Neural progenitor cell (in vitro differentiated cells): Measurements from ENCODE around the gene CCR7. TPM values are rescaled to one million over a fixed set of nuclear protein-coding genes. Genes with fewer than 3 reads are reported as not detected.

Experiments
- DNase-seq: peaks from one replicate; pipeline ENCODE4 v3.0.0-alpha.2; 2016; ENCODE audit warnings: low spot score
- H2AFZ ChIP-seq: fragments of 200-600 bp; sonication (generic); replicated peaks from 2 replicates; pipeline ENCODE4 v1.6.1; 2016; ENCODE audit warnings: antibody characterized with exemption
- H3F3A ChIP-seq: fragments of 200-600 bp; sonication (generic); 2 replicates; pipeline ENCODE4 v1.6.1; 2016; ENCODE audit warnings: antibody characterized with exemption, low read depth
- H3K27ac ChIP-seq: fragments of 200-600 bp; sonication (generic); 2 replicates; pipeline ENCODE4 v1.5.1; 2016; ENCODE audit warnings: mild to moderate bottlenecking
- H3K27me3 ChIP-seq: fragments of 200-600 bp; sonication (generic); 2 replicates; pipeline ENCODE4 v1.6.1; 2016; ENCODE audit warnings: mild to moderate bottlenecking, moderate library complexity
- H3K36me3 ChIP-seq: fragments of 200-600 bp; sonication (generic); 2 replicates; pipeline ENCODE4 v1.5.1; 2016
- H3K4me1 ChIP-seq: fragments of 200-600 bp; sonication (generic); 2 replicates; pipeline ENCODE4 v1.6.1; 2016; ENCODE audit warnings: mixed run types
- H3K4me2 ChIP-seq: fragments of 200-600 bp; sonication (generic); 2 replicates; pipeline ENCODE4 v1.6.1; 2016
- H3K4me3 ChIP-seq: fragments of 200-600 bp; sonication (generic); 2 replicates; pipeline ENCODE4 v1.5.1; 2016
- H3K79me2 ChIP-seq: fragments of 200-600 bp; sonication (generic); 2 replicates; pipeline ENCODE4 v1.6.1; 2016; ENCODE audit warnings: low read depth
- H3K9ac ChIP-seq: fragments of 200-600 bp; sonication (generic); 2 replicates; pipeline ENCODE4 v1.6.1; 2016
- H3K9me3 ChIP-seq: fragments of 200-600 bp; sonication (generic); 2 replicates; pipeline ENCODE4 v1.5.1; 2016; ENCODE audit warnings: low read depth
- H4K20me1 ChIP-seq: fragments of 200-600 bp; sonication (generic); 2 replicates; pipeline ENCODE4 v1.6.1; 2016; ENCODE audit warnings: low read depth
- H3K27ac Mint-ChIP-seq: 3 replicates; pipeline ENCODE4 v1.8.0; 2021; ENCODE audit warnings: mixed read lengths
- H3K27me3 Mint-ChIP-seq: 2 replicates; pipeline ENCODE4 v1.8.0; 2022; ENCODE audit warnings: low read depth, mild to moderate bottlenecking, inconsistent platforms, moderate library complexity, mixed read lengths; ENCODE audit not compliant: insufficient read depth
- H3K36me3 Mint-ChIP-seq: 3 replicates; pipeline ENCODE4 v1.8.0; 2021; ENCODE audit warnings: mixed read lengths
- H3K4me1 Mint-ChIP-seq: 3 replicates; pipeline ENCODE4 v1.8.0; 2021; ENCODE audit warnings: mixed read lengths
- H3K4me3 Mint-ChIP-seq: 3 replicates; pipeline ENCODE4 v1.8.0; 2021; ENCODE audit warnings: mild to moderate bottlenecking, moderate library complexity, mixed read lengths
- H3K9me3 Mint-ChIP-seq: 3 replicates; pipeline ENCODE4 v1.8.0; 2020; ENCODE audit warnings: mixed read lengths
- CTCF ChIP-seq: fragments of 200-600 bp; sonication (generic); IDR thresholded peaks from 2 replicates; pipeline ENCODE4 v1.5.1; 2017; ENCODE audit warnings: antibody characterized with exemption, mild to moderate bottlenecking
- EZH2 ChIP-seq: fragments of 200-600 bp; sonication (generic); IDR thresholded peaks from 2 replicates; pipeline ENCODE4 v1.6.1; 2017; ENCODE audit warnings: antibody characterized with exemption, mild to moderate bottlenecking, moderate library complexity
- EZH2phosphoT487 ChIP-seq: fragments of 200-600 bp; sonication (generic); IDR thresholded peaks from 2 replicates; pipeline ENCODE4 v1.6.1; 2017; ENCODE audit warnings: antibody characterized with exemption
- total RNA-seq: library from RNA; depleted of rRNA; stranded (reverse); fragments of >200 nt; gene quantifications from 2 replicates; pipeline ENCODE4 v1.2.3, GENCODE V29; 2015; ENCODE audit warnings: low replicate concordance

The CCR7 gene
- total RNA-seq, 1 donor from 2014 or later = not detected

GRCh38 chr17:40608061-40608581 lies 42.8 kb upstream of the CCR7 start:
- Histone ChIP-seq H3K9me3 (no peaks in the 10 kb centered on the region), H3K79me2 (no peaks in the 10 kb centered on the region), H4K20me1 (no peaks in the 10 kb centered on the region), H3K4me2 (no peak overlapping the region), H3K27ac (no peak overlapping the region), H2AFZ (no peak overlapping the region), H3F3A (no peaks in the 10 kb centered on the region), H3K4me1 (no peaks in the 10 kb centered on the region), H3K4me3 (no peak overlapping the region), H3K9ac (no peak overlapping the region), H3K36me3 (no peaks in the 10 kb centered on the region), H3K27me3 (no peaks in the 10 kb centered on the region)
- Mint-ChIP-seq H3K27ac (no peak overlapping the region), H3K27me3 (peaks cover 4% of the 10 kb centered on the region), H3K9me3 (no peaks in the 10 kb centered on the region), H3K4me3 (no peak overlapping the region), H3K36me3 (no peaks in the 10 kb centered on the region), H3K4me1 (no peaks in the 10 kb centered on the region)
- DNase-seq = no peak
- TF ChIP-seq EZH2phosphoT487 (no peak), CTCF (no peak), EZH2 (no peak)

DNA sequence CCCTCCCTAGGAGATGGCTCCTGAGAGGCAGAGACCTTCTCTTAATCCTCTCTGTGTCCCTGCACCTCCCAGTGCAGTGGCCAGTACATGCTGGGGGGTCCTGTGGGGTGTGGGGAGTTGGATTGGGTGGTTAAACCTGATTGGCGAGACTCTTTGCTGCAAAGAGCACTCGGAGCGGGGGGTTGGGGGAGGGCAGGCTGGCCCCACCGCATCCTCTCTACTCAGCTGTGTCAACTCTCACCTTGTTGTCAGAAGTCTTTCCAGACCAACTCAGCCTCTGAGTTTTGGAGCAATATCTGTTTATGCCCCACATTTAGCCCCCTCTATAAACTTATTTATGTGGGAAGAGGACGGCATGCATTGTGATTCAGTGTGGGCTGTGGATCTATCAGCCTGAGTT lies 42.4 kb upstream of the CCR7 start:
- Histone ChIP-seq H3K4me1 (no peaks in the 10 kb centered on the region), H3F3A (no peaks in the 10 kb centered on the region), H3K36me3 (no peaks in the 10 kb centered on the region), H2AFZ (no peak overlapping the region), H3K27ac (no peak overlapping the region), H3K4me2 (no peak overlapping the region), H3K27me3 (no peaks in the 10 kb centered on the region), H4K20me1 (no peaks in the 10 kb centered on the region), H3K79me2 (no peaks in the 10 kb centered on the region), H3K9me3 (no peaks in the 10 kb centered on the region), H3K4me3 (no peak overlapping the region), H3K9ac (no peak overlapping the region)
- no peak overlapping the region for H3K4me3 Mint-ChIP-seq
- H3K36me3 Mint-ChIP-seq = no peaks in the 10 kb centered on the region
- TF ChIP-seq EZH2 (no peak), EZH2phosphoT487 (no peak), CTCF (no peak)
- H3K27me3 Mint-ChIP-seq = peaks cover 4% of the 10 kb centered on the region
- H3K4me1 Mint-ChIP-seq = no peaks in the 10 kb centered on the region
- DNase-seq = no peak
- no peak overlapping the region for H3K27ac Mint-ChIP-seq
- H3K9me3 Mint-ChIP-seq = no peaks in the 10 kb centered on the region

DNA sequence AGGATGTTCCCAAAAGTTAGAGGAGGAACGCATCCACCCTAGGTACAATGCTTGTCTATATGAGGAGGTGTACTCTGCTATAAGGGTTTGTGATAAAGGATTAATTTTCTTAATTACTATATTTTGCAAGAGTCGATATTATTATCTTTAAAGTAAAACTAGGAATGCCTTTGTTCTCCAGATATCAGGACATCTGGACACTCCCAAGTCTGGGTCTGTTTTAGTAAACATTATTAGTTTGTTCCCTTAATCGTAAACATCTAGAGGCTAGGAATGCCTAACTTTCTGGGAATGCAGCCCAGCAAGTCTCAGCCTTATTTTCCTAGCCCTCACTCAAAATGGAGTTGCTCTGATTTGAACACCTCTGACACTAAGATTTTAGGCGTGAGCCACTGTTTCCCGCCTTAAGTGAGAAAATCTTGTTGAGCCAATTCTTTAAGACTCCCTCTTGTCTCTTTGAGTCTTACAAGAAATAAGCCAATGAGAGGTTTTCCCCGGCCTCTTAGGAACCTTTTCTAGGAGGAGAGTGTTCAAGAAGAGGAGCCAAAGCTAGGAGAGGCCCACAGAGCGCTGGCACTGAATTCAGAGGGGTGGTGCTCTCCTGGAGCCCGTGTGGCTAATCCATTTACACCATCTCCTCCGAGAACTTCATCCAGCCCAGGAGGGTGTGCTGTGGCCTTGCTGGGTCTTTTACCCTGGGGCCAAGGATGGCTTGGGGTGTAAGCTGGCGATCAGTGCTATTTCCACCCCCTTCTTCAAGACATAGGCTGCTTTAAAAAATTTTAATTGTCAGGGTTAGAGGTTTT lies 41.5 kb upstream of the CCR7 start:
- no peaks in the 10 kb centered on the region for H3K9me3 Mint-ChIP-seq
- H3K27me3 Mint-ChIP-seq = peaks cover 4% of the 10 kb centered on the region
- TF ChIP-seq CTCF (no peak), EZH2 (no peak), EZH2phosphoT487 (no peak)
- Histone ChIP-seq H3K4me3 (no peak overlapping the region), H2AFZ (peak overlapping the region; percentile 58), H3K36me3 (no peaks in the 10 kb centered on the region), H3K27ac (no peak overlapping the region), H3K9ac (no peak overlapping the region), H3F3A (no peaks in the 10 kb centered on the region), H3K27me3 (no peaks in the 10 kb centered on the region), H3K4me1 (no peaks in the 10 kb centered on the region), H3K4me2 (no peak overlapping the region), H3K79me2 (no peaks in the 10 kb centered on the region), H3K9me3 (no peaks in the 10 kb centered on the region), H4K20me1 (no peaks in the 10 kb centered on the region)
- no peak overlapping the region for H3K4me3 Mint-ChIP-seq
- H3K27ac Mint-ChIP-seq = no peak overlapping the region
- DNase-seq = no peak
- no peaks in the 10 kb centered on the region for H3K4me1 Mint-ChIP-seq
- H3K36me3 Mint-ChIP-seq = no peaks in the 10 kb centered on the region
